LHCN-M2 (cell line): ENCODE measurements around the gene PRKCB. TPM values are rescaled to one million over a fixed set of nuclear protein-coding genes. Genes with fewer than 3 reads are reported as not detected.
A peak's percentile ranks its signal among the peaks of the same experiment; 100 is the strongest.
"Not testable (repeated sequence)": the region's sequence is repeated elsewhere in the genome, so short reads cannot be mapped to it uniquely, and the experiment has no call there.

ENCODE experiments used
- DNase-seq: peaks from one replicate; pipeline ENCODE4 v3.0.0-alpha.2; 2012; ENCODE audit warnings: low read depth
- total RNA-seq: library from RNA; depleted of rRNA; stranded (reverse); fragments of >200 nt; gene quantifications from 2 replicates; pipeline ENCODE4 v1.2.3, GENCODE V29; 2014

Gene PRKCB
- total RNA-seq, 1 experiment from 2014 or later: not detected

GRCh38 chr16:24129412-24129918 is 293.7 kb downstream of the PRKCB start:
- DNase-seq: no peak

- DNase-seq: no peak
Measured at GRCh38 chr16:24130494-24131085, 294.8 kb downstream of the PRKCB start.

- DNase-seq: no peak
Measured at GRCh38 chr16:24131294-24131693, 295.5 kb downstream of the PRKCB start.

- no peak for DNase-seq
Measured at GRCh38 chr16:24132048-24132796, 296.4 kb downstream of the PRKCB start.

GRCh38 chr16:24132797-24133155 is 297.0 kb downstream of the PRKCB start:
- DNase-seq: no peak

- no peak for DNase-seq
Measured at GRCh38 chr16:24135624-24136565, 300.1 kb downstream of the PRKCB start.

- no peak for DNase-seq
Measured at GRCh38 chr16:24138024-24138423, 302.2 kb downstream of the PRKCB start.

GRCh38 chr16:24138575-24138974 is 302.8 kb downstream of the PRKCB start:
- no peak for DNase-seq

- DNase-seq: no peak
Measured at GRCh38 chr16:24139282-24139681, 303.5 kb downstream of the PRKCB start.

- no peak for DNase-seq
Measured at GRCh38 chr16:24140730-24141129, 304.9 kb downstream of the PRKCB start.

- DNase-seq: no peak
Measured at GRCh38 chr16:24141466-24141865, 305.7 kb downstream of the PRKCB start.

- no peak for DNase-seq
Measured at GRCh38 chr16:24141917-24142316, 306.1 kb downstream of the PRKCB start.

GRCh38 chr16:24145927-24146326 is 310.1 kb downstream of the PRKCB start:
- DNase-seq: no peak

- DNase-seq: peak; percentile 57
Measured at GRCh38 chr16:24146518-24146917, 310.7 kb downstream of the PRKCB start.

GRCh38 chr16:24149102-24149501 is 313.3 kb downstream of the PRKCB start:
- DNase-seq: no peak

- no peak for DNase-seq
Measured at GRCh38 chr16:24150282-24150681, 314.5 kb downstream of the PRKCB start.

- no peak for DNase-seq
Measured at GRCh38 chr16:24151482-24151939, 315.7 kb downstream of the PRKCB start.

- not testable (repeated sequence) for DNase-seq
Measured at GRCh38 chr16:24152048-24152447, 316.3 kb downstream of the PRKCB start.

GRCh38 chr16:24152826-24153225 is 317.0 kb downstream of the PRKCB start:
- DNase-seq: no peak

- no peak for DNase-seq
Measured at GRCh38 chr16:24156777-24157176, 321.0 kb downstream of the PRKCB start.

- no peak for DNase-seq
Measured at GRCh38 chr16:24163935-24164334, 328.2 kb downstream of the PRKCB start.

- DNase-seq: no peak
Measured at GRCh38 chr16:24164416-24164815, 328.6 kb downstream of the PRKCB start.
